Neural cell (in vitro differentiated cells): ENCODE results near the gene CAPN12. TPM values are rescaled to one million over a fixed set of nuclear protein-coding genes. Genes with fewer than 3 reads are reported as not detected.

Experiments
- H2AFZ ChIP-seq: fragments of 200-600, 300-800 bp; sonication (generic), shearing (Covaris generic); 2 replicates; pipeline ENCODE4 v1.6.0; 2014; ENCODE audit warnings: low read depth, mild to moderate bottlenecking, antibody characterized with exemption, low read length, moderate library complexity
- H3F3A ChIP-seq: fragments of 200-600 bp; shearing (Covaris generic); 2 replicates; pipeline ENCODE4 v1.6.1; 2016; ENCODE audit warnings: mild to moderate bottlenecking, moderate library complexity, mixed read lengths, antibody characterized with exemption, low read length; ENCODE audit not compliant: insufficient read depth, poor library complexity, severe bottlenecking
- H3K27ac ChIP-seq: fragments of 200-600, 300-800 bp; sonication (generic), shearing (Covaris generic); 2 replicates; pipeline ENCODE4 v1.5.1; 2014; ENCODE audit warnings: mild to moderate bottlenecking, low read length, moderate library complexity
- H3K27me3 ChIP-seq: fragments of 300-800, 200-600 bp; sonication (generic), shearing (Covaris generic); 2 replicates; pipeline ENCODE4 v1.6.0; 2014; ENCODE audit warnings: mild to moderate bottlenecking, low read depth, low read length, moderate library complexity; ENCODE audit not compliant: insufficient read depth
- H3K36me3 ChIP-seq: fragments of 300-800, 200-600 bp; sonication (generic), shearing (Covaris generic); 2 replicates; pipeline ENCODE4 v1.5.1; 2014; ENCODE audit warnings: mild to moderate bottlenecking, antibody characterized with exemption, low read length, moderate library complexity; ENCODE audit not compliant: insufficient read depth
- H3K4me2 ChIP-seq: fragments of 300-800, 200-600 bp; sonication (generic), shearing (Covaris generic); 2 replicates; pipeline ENCODE4 v1.6.0; 2014; ENCODE audit warnings: mild to moderate bottlenecking, low read length
- H3K4me3 ChIP-seq: fragments of 300-800, 200-600 bp; sonication (generic), shearing (Covaris generic); 2 replicates; pipeline ENCODE4 v1.5.1; 2014; ENCODE audit warnings: mild to moderate bottlenecking, low read length, moderate library complexity
- H3K79me2 ChIP-seq: fragments of 200-600 bp; shearing (Covaris generic); replicated peaks from 2 replicates; pipeline ENCODE4 v1.6.0; 2014; ENCODE audit warnings: mild to moderate bottlenecking, low read length, moderate library complexity; ENCODE audit not compliant: insufficient read depth
- H3K9ac ChIP-seq: fragments of 300-800, 200-600 bp; sonication (generic), shearing (Covaris generic); 2 replicates; pipeline ENCODE4 v1.6.1; 2016; ENCODE audit warnings: mild to moderate bottlenecking, low read length, mixed read lengths
- H3K9me2 ChIP-seq: fragments of 200-600 bp; shearing (Covaris generic); 2 replicates; pipeline ENCODE4 v1.6.1; 2016; ENCODE audit warnings: mild to moderate bottlenecking, low read length, mixed read lengths; ENCODE audit not compliant: insufficient read depth
- H3K9me3 ChIP-seq: fragments of 200-600, 300-800 bp; sonication (generic), shearing (Covaris generic); 2 replicates; pipeline ENCODE4 v1.6.1; 2016; ENCODE audit warnings: mild to moderate bottlenecking, mixed run types, low read length, moderate library complexity, mixed read lengths
- H4K20me1 ChIP-seq: fragments of 200-600 bp; shearing (Covaris generic); 2 replicates; pipeline ENCODE4 v1.6.1; 2016; ENCODE audit warnings: mild to moderate bottlenecking, mixed run types; ENCODE audit not compliant: insufficient read depth
- CTCF ChIP-seq: fragments of 450-650 bp; IDR thresholded peaks from 2 replicates; pipeline ENCODE4 v1.5.1; 2014; ENCODE audit warnings: antibody characterized with exemption, mild to moderate bottlenecking, moderate library complexity; ENCODE audit not compliant: poor library complexity, severe bottlenecking
- EP300 ChIP-seq: fragments of 450-650 bp; conservative IDR thresholded peaks from 2 replicates; pipeline ENCODE4 v1.6.1; 2014; ENCODE audit warnings: antibody characterized with exemption, mild to moderate bottlenecking, moderate library complexity; ENCODE audit not compliant: poor library complexity, severe bottlenecking
- EZH2 ChIP-seq: fragments of 200-600, 300-800 bp; shearing (Covaris generic), sonication (generic); IDR thresholded peaks from 2 replicates; pipeline ENCODE4 v1.6.1; 2014; ENCODE audit warnings: antibody characterized with exemption, low read length, borderline replicate concordance, mild to moderate bottlenecking; ENCODE audit not compliant: insufficient read depth, poor library complexity, severe bottlenecking
- MXI1 ChIP-seq: fragments of 450-650 bp; conservative IDR thresholded peaks from 2 replicates; pipeline ENCODE4 v1.6.1; 2014; ENCODE audit warnings: antibody characterized with exemption, mild to moderate bottlenecking; ENCODE audit not compliant: poor library complexity, severe bottlenecking
- POLR2AphosphoS5 ChIP-seq: IDR thresholded peaks from 2 replicates; pipeline ENCODE4 v1.6.1; 2012
- RAD21 ChIP-seq: fragments of 450-650 bp; conservative IDR thresholded peaks from 2 replicates; pipeline ENCODE4 v1.6.1; 2014; ENCODE audit warnings: antibody characterized with exemption, mild to moderate bottlenecking, moderate library complexity
- SMC3 ChIP-seq: fragments of 450-650 bp; conservative IDR thresholded peaks from 2 replicates; pipeline ENCODE4 v1.6.1; 2014; ENCODE audit warnings: antibody characterized with exemption, mild to moderate bottlenecking, moderate library complexity; ENCODE audit not compliant: poor library complexity
- TAF1 ChIP-seq: IDR thresholded peaks from 2 replicates; pipeline ENCODE4 v1.6.1; 2012; ENCODE audit warnings: low read depth
- polyA plus RNA-seq: library from polyadenylated mRNA; depleted of rRNA; stranded (reverse); fragments of >200 nt; gene quantifications from 2 replicates; pipeline ENCODE4 v1.2.3, GENCODE V29; 2014
- TF ChIP-seq, protein P1 (sequence below): IDR thresholded peaks from 2 replicates; pipeline ENCODE4 v1.6.1; 2012; ENCODE audit warnings: borderline replicate concordance

The CAPN12 gene
- polyA plus RNA-seq, 1 donor from 2014 or later = not detected

- H3K9me2 ChIP-seq = no peaks in the 10 kb centered on the region
- no peaks in the 10 kb centered on the region for H3K79me2 ChIP-seq
- no peak for TF ChIP-seq POLR2AphosphoS5
- TF ChIP-seq, protein P1, sequence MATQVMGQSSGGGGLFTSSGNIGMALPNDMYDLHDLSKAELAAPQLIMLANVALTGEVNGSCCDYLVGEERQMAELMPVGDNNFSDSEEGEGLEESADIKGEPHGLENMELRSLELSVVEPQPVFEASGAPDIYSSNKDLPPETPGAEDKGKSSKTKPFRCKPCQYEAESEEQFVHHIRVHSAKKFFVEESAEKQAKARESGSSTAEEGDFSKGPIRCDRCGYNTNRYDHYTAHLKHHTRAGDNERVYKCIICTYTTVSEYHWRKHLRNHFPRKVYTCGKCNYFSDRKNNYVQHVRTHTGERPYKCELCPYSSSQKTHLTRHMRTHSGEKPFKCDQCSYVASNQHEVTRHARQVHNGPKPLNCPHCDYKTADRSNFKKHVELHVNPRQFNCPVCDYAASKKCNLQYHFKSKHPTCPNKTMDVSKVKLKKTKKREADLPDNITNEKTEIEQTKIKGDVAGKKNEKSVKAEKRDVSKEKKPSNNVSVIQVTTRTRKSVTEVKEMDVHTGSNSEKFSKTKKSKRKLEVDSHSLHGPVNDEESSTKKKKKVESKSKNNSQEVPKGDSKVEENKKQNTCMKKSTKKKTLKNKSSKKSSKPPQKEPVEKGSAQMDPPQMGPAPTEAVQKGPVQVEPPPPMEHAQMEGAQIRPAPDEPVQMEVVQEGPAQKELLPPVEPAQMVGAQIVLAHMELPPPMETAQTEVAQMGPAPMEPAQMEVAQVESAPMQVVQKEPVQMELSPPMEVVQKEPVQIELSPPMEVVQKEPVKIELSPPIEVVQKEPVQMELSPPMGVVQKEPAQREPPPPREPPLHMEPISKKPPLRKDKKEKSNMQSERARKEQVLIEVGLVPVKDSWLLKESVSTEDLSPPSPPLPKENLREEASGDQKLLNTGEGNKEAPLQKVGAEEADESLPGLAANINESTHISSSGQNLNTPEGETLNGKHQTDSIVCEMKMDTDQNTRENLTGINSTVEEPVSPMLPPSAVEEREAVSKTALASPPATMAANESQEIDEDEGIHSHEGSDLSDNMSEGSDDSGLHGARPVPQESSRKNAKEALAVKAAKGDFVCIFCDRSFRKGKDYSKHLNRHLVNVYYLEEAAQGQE = no peak
- no peak for TF ChIP-seq TAF1
- TF ChIP-seq SMC3 = no peak
- no peak for TF ChIP-seq EP300
- no peak for TF ChIP-seq EZH2
- TF ChIP-seq RAD21 = no peak
- TF ChIP-seq MXI1 = no peak
- no peak for TF ChIP-seq CTCF
- H3K9ac ChIP-seq = no peak overlapping the region
- no peaks in the 10 kb centered on the region for H4K20me1 ChIP-seq
- H3K4me2 ChIP-seq = no peak overlapping the region
- no peak overlapping the region for H3K27ac ChIP-seq
- H3K4me3 ChIP-seq = no peak overlapping the region
- no peak overlapping the region for H2AFZ ChIP-seq
- no peaks in the 10 kb centered on the region for H3F3A ChIP-seq
- H3K27me3 ChIP-seq = no peaks in the 10 kb centered on the region
- no peaks in the 10 kb centered on the region for H3K9me3 ChIP-seq
- no peaks in the 10 kb centered on the region for H3K36me3 ChIP-seq
Observed at GRCh38 chr19:38780443-38780842, 36.2 kb upstream of the CAPN12 start.

DNA sequence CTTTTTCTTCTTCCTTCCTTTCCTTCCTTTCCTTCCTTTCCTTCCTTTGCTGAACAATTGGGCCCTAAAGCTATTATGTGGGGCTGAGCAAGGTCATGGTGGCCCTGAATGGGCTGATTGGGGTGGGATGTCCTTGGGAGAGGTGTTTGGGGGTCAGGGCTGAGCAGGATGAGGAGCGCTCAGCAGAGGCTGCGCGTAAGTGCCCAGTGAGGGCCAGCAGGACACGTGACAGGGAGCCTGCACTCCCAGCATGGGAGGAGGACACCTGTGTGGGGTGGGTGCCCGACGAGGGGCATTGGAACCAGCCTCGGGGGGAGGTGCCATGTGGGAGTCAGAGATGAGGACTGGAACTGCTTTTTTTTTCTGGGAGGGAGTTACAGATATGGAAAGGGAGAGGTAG, 34.5 kb upstream of the CAPN12 start:
- Histone ChIP-seq H3K36me3 (no peaks in the 10 kb centered on the region), H3K79me2 (no peaks in the 10 kb centered on the region), H3F3A (no peaks in the 10 kb centered on the region), H3K27ac (no peak overlapping the region), H2AFZ (no peak overlapping the region), H3K9ac (no peak overlapping the region), H3K9me3 (no peaks in the 10 kb centered on the region), H3K4me2 (no peak overlapping the region), H3K4me3 (no peak overlapping the region), H4K20me1 (no peaks in the 10 kb centered on the region), H3K9me2 (no peaks in the 10 kb centered on the region), H3K27me3 (no peaks in the 10 kb centered on the region)
- TF ChIP-seq RAD21 (no peak), EZH2 (no peak), CTCF (no peak), MXI1 (no peak), EP300 (no peak), POLR2AphosphoS5 (no peak), TAF1 (no peak), SMC3 (no peak)
- TF ChIP-seq, protein P1 = no peak
